Keratinocyte (primary cell): Measurements from ENCODE around the gene SRPRB. TPM values are rescaled to one million over a fixed set of nuclear protein-coding genes. Genes with fewer than 3 reads are reported as not detected.

ENCODE experiments used
- DNase-seq: peaks from one replicate; pipeline ENCODE4 v3.0.0-alpha.2; 2011; ENCODE audit warnings: low read depth, missing footprints, low spot score
- FAIRE-seq: peaks from 2 replicates; lab custom pipeline; 2011; peaks lifted over from hg19 to GRCh38; lab: Jason Lieb, UNC
- H2AFZ ChIP-seq: 2 replicates; pipeline ENCODE4 v1.6.0; 2012; ENCODE audit warnings: low read length, control low read depth, inconsistent platforms; ENCODE audit not compliant: control insufficient read depth
- H3K27ac ChIP-seq: 2 replicates; pipeline ENCODE4 v1.5.1; 2011; ENCODE audit warnings: low read length; ENCODE audit not compliant: control insufficient read depth, insufficient read depth
- H3K27me3 ChIP-seq: 3 replicates; pipeline ENCODE4 v1.6.0; 2011; ENCODE audit warnings: low read length; ENCODE audit not compliant: control insufficient read depth, insufficient read depth; ENCODE audit errors: extremely low read depth
- H3K36me3 ChIP-seq, 2 experiments: 2 replicates in 1 of 2; 3 replicates in 1 of 2; pipeline ENCODE4 v1.5.1; 2011; ENCODE audit warnings: low read length in 2 of 2, mild to moderate bottlenecking in 1 of 2; ENCODE audit not compliant: control insufficient read depth in 2 of 2, insufficient read depth in 2 of 2; ENCODE audit errors: extremely low read depth in 1 of 2
- H3K4me1 ChIP-seq: 3 replicates; pipeline ENCODE4 v1.5.1; 2011; ENCODE audit warnings: low read length; ENCODE audit not compliant: control insufficient read depth, insufficient read depth; ENCODE audit errors: extremely low read depth
- H3K4me2 ChIP-seq: 3 replicates; pipeline ENCODE4 v1.6.0; 2011; ENCODE audit warnings: low read depth, low read length; ENCODE audit not compliant: control insufficient read depth, insufficient read depth; ENCODE audit errors: extremely low read depth
- H3K4me3 ChIP-seq, 3 experiments: fragments of 200-600 bp in 1 of 3; sonication (generic) in 1 of 3; 2 replicates in 2 of 3; 3 replicates in 1 of 3; pipeline ENCODE4 v1.5.1; 2011 to 2016; ENCODE audit warnings: low read length in 3 of 3, mild to moderate bottlenecking in 3 of 3, control low read depth in 2 of 3, inconsistent platforms in 1 of 3, low read depth in 1 of 3, mixed read lengths in 1 of 3, mixed run types in 1 of 3, moderate library complexity in 1 of 3; ENCODE audit not compliant: control insufficient read depth in 2 of 3, insufficient read depth in 2 of 3; ENCODE audit errors: extremely low read depth in 1 of 3
- H3K79me2 ChIP-seq: 2 replicates; pipeline ENCODE4 v1.6.0; 2012; ENCODE audit warnings: low read length; ENCODE audit not compliant: control insufficient read depth, insufficient read depth
- H3K9ac ChIP-seq: 3 replicates; pipeline ENCODE4 v1.6.0; 2011; ENCODE audit warnings: low read length; ENCODE audit not compliant: control insufficient read depth, insufficient read depth; ENCODE audit errors: extremely low read depth
- H3K9me1 ChIP-seq: 3 replicates; pipeline ENCODE4 v1.6.0; 2011; ENCODE audit warnings: low read length; ENCODE audit not compliant: control insufficient read depth, insufficient read depth; ENCODE audit errors: extremely low read depth
- H3K9me3 ChIP-seq: 2 replicates; pipeline ENCODE4 v1.5.1; 2012; ENCODE audit warnings: low read depth, low read length; ENCODE audit not compliant: control insufficient read depth
- H4K20me1 ChIP-seq: 3 replicates; pipeline ENCODE4 v1.6.0; 2011; ENCODE audit warnings: low read length; ENCODE audit not compliant: control insufficient read depth, insufficient read depth; ENCODE audit errors: extremely low read depth
- CTCF ChIP-seq, 3 experiments: IDR thresholded peaks in 1 of 3; conservative IDR thresholded peaks in 1 of 3; optimal IDR thresholded peaks in 1 of 3; 2 replicates in 2 of 3; 3 replicates in 1 of 3; pipeline versions ENCODE3 to v1.5.1; 2011; ENCODE audit warnings: low read length in 3 of 3, mild to moderate bottlenecking in 3 of 3, moderate library complexity in 2 of 3, control low read depth in 1 of 3, inconsistent platforms in 1 of 3; ENCODE audit not compliant: insufficient read depth in 2 of 3; ENCODE audit errors: extremely low read depth in 1 of 3
- EZH2 ChIP-seq: IDR thresholded peaks from one replicate; pipeline ENCODE4 v1.6.1; 2012; ENCODE audit warnings: inconsistent platforms, mild to moderate bottlenecking, low read length, moderate library complexity
- dilution Hi-C: fragments of 300-500 bp; cut with MboI; formaldehyde crosslinking; loops from one replicate; pipeline ENCODE4 v1.7.0; 2020; ENCODE audit warnings: low sequenced_read_pairs; ENCODE audit not compliant: extremely low pct_ligation_motif_present
- polyA plus RNA-seq, 5 experiments: library from polyadenylated mRNA; depleted of rRNA in 3 of 5; stranded (reverse) in 3 of 5; stranded (forward) in 1 of 5; unstranded in 1 of 5; fragments of >200 nt; gene quantifications; 1 replicate in 1 of 5; 2 replicates in 3 of 5; 3 replicates in 1 of 5; pipeline versions ENCODE4 v1.2.1 to v1.2.3, GENCODE V29; 2011 to 2012; ENCODE audit warnings: missing spikeins in 2 of 5, low read depth in 1 of 5, low replicate concordance in 1 of 5

SRPRB gene
- polyA plus RNA-seq, 1 donor (not counting 4 experiments of a cell fraction or from before 2014, with no cell fraction given): 55.9 TPM

DNA sequence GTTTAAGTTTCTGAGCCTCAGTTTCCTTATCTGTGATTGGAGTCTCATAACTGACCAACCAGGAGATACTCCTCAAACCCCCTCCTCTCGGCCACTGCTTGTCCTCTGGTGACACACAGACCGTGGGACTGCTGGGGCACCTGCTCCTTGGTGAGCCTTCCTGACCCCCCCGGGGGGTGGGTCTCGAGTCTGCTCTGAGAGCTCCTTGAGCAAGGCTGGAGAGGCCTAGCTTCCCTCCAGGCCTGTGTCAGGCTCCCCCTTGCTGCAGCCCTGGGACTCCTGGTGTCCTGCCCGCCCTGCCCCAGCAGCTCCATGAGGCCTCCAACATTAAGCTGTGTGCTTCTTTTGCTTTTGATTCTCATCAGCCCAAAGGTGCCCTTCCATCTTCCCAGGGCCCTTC lies 27.7 kb downstream of the SRPRB start:
- no peak for DNase-seq
- Histone ChIP-seq H4K20me1 (no peaks in the 10 kb centered on the region), H3K4me3 (no peak overlapping the region), H2AFZ (no peak overlapping the region), H3K79me2 (no peaks in the 10 kb centered on the region), H3K27ac (no peak overlapping the region), H3K9ac (no peak overlapping the region), H3K36me3 (no peaks in the 10 kb centered on the region), H3K4me1 (no peaks in the 10 kb centered on the region), H3K4me2 (no peak overlapping the region), H3K9me1 (no peaks in the 10 kb centered on the region), H3K27me3 (peaks cover 4% of the 10 kb centered on the region), H3K9me3 (no peaks in the 10 kb centered on the region)
- no peak for FAIRE-seq
- TF ChIP-seq CTCF (optimal IDR thresholded peaks at IDR 0.05 in 1 of 3, IDR thresholded peaks at IDR 0.05 in 1 of 3, conservative IDR thresholded peaks at IDR 0.05 in 1 of 3; ENCODE audit: extremely low read depth in 1 of 3, insufficient read depth in 2 of 3, low read length in 3 of 3): no peak
- no peak for TF ChIP-seq EZH2
- dilution Hi-C loops: no loop called here

- FAIRE-seq (no peak), DNase-seq (no peak)
- Histone ChIP-seq H3K4me2 (no peak overlapping the region), H3K4me1 (no peaks in the 10 kb centered on the region), H3K27me3 (peaks cover 4% of the 10 kb centered on the region), H3K9me3 (no peaks in the 10 kb centered on the region), H3K36me3 (no peaks in the 10 kb centered on the region), H4K20me1 (no peaks in the 10 kb centered on the region), H3K27ac (no peak overlapping the region), H2AFZ (no peak overlapping the region), H3K9me1 (no peaks in the 10 kb centered on the region), H3K9ac (no peak overlapping the region), H3K4me3 (no peak overlapping the region), H3K79me2 (no peaks in the 10 kb centered on the region)
- dilution Hi-C loops: no loop called here
- no peak for TF ChIP-seq EZH2
- no peak for TF ChIP-seq CTCF (optimal IDR thresholded peaks at IDR 0.05 in 1 of 3, IDR thresholded peaks at IDR 0.05 in 1 of 3, conservative IDR thresholded peaks at IDR 0.05 in 1 of 3; ENCODE audit: extremely low read depth in 1 of 3, insufficient read depth in 2 of 3, low read length in 3 of 3)
Measured at GRCh38 chr3:133833880-133834620, 28.4 kb downstream of the SRPRB start.
